Measurements from ENCODE around the gene INPP5K.

INPP5K gene

GRCh38 chr17:1471911-1472821 is 44.2 kb downstream of the INPP5K start:
- no peak for TF ChIP-seq CTCF (IDR thresholded peaks at IDR 0.05; ENCODE audit: low read depth, low read length)
- in situ Hi-C loops (cut with HindIII; ENCODE audit: low sequenced_read_pairs) = no loop called here
- DNase-seq (ENCODE audit: low read depth, low spot score) = no peak
- no peak overlapping the region for H3K4me3 ChIP-seq (ENCODE audit: low read depth, low read length)

- DNase-seq (ENCODE audit: low read depth, low spot score) = no peak
- in situ Hi-C loops (cut with HindIII; ENCODE audit: low sequenced_read_pairs) = no loop called here
- TF ChIP-seq CTCF (IDR thresholded peaks at IDR 0.05; ENCODE audit: low read depth, low read length) = no peak
- H3K4me3 ChIP-seq (ENCODE audit: low read depth, low read length) = no peak overlapping the region
Observed at GRCh38 chr17:1471490-1471889, 44.9 kb downstream of the INPP5K start.

- in situ Hi-C loops (cut with HindIII; ENCODE audit: low sequenced_read_pairs) = no loop called here
- no peak overlapping the region for H3K4me3 ChIP-seq (ENCODE audit: low read depth, low read length)
- no peak for TF ChIP-seq CTCF (IDR thresholded peaks at IDR 0.05; ENCODE audit: low read depth, low read length)
- DNase-seq (ENCODE audit: low read depth, low spot score) = no peak
Observed at GRCh38 chr17:1470755-1471462, 45.5 kb downstream of the INPP5K start.

GRCh38 chr17:1470071-1470754 is 46.2 kb downstream of the INPP5K start:
- in situ Hi-C loops (cut with HindIII; ENCODE audit: low sequenced_read_pairs) = no loop called here
- TF ChIP-seq CTCF (IDR thresholded peaks at IDR 0.05; ENCODE audit: low read depth, low read length) = no peak
- DNase-seq (ENCODE audit: low read depth, low spot score) = no peak
- H3K4me3 ChIP-seq (ENCODE audit: low read depth, low read length) = no peak overlapping the region

GRCh38 chr17:1469231-1469852 is 47.1 kb downstream of the INPP5K start:
- TF ChIP-seq CTCF (IDR thresholded peaks at IDR 0.05; ENCODE audit: low read depth, low read length) = no peak
- DNase-seq (ENCODE audit: low read depth, low spot score) = no peak
- no peak overlapping the region for H3K4me3 ChIP-seq (ENCODE audit: low read depth, low read length)
- in situ Hi-C loops (cut with HindIII; ENCODE audit: low sequenced_read_pairs) = no loop called here

GRCh38 chr17:1467898-1468492 is 48.4 kb downstream of the INPP5K start:
- in situ Hi-C loops (cut with HindIII; ENCODE audit: low sequenced_read_pairs) = no loop called here
- no peak for DNase-seq (ENCODE audit: low read depth, low spot score)
- no peak for TF ChIP-seq CTCF (IDR thresholded peaks at IDR 0.05; ENCODE audit: low read depth, low read length)
- no peak overlapping the region for H3K4me3 ChIP-seq (ENCODE audit: low read depth, low read length)

All from astrocyte of the spinal cord (primary cell).